Colonic mucosa (tissue), 4 donors: ENCODE data around the gene GSDME. TPM values are rescaled to one million over a fixed set of nuclear protein-coding genes. Genes with fewer than 3 reads are reported as not detected.

Experiments used
- DNase-seq: peaks from one replicate; pipeline ENCODE4 v3.0.0-alpha.2; 2020
- H3K27ac ChIP-seq: fragments of 200-600 bp; one replicate; pipeline ENCODE4 v1.8.0; 2021
- H3K27me3 ChIP-seq: fragments of 200-600 bp; one replicate; pipeline ENCODE4 v1.8.0; 2021
- H3K36me3 ChIP-seq: fragments of 200-600 bp; one replicate; pipeline ENCODE4 v1.8.0; 2021
- H3K4me1 ChIP-seq: fragments of 200-600 bp; one replicate; pipeline ENCODE4 v1.8.0; 2021; ENCODE audit warnings: mild to moderate bottlenecking
- H3K4me3 ChIP-seq: fragments of 200-600 bp; one replicate; pipeline ENCODE4 v1.8.0; 2021
- H3K9ac ChIP-seq, 2 donors: one replicate each; pipeline ENCODE4 v1.7.0; 2013; ENCODE audit warnings: control low read depth in 2 of 2, low read depth in 2 of 2, low read length in 2 of 2
- H3K9me3 ChIP-seq: fragments of 200-600 bp; one replicate; pipeline ENCODE4 v1.8.0; 2021
- intact Hi-C: fragments of 100-400 bp; cut with DNase I; formaldehyde crosslinking; loops from one replicate; pipeline ENCODE4 v1.14.1; 2022
- total RNA-seq, 2 donors: library from RNA; stranded (reverse); fragmentation: NEBNext Ultra II Directional in 1 of 2; extraction: Animal tissue kit (Norgen Biotek cat#: 25700) in 1 of 2; gene quantifications; one replicate each; pipeline ENCODE4 v1.2.1, GENCODE V29; 2021
- TF ChIP-seq, protein P1 (sequence below): fragments of 200-600 bp; IDR thresholded peaks from one replicate; pipeline ENCODE4 v1.8.0; 2022; ENCODE audit warnings: antibody characterized with exemption, mild to moderate bottlenecking
- donor health status: healthy.
- donor health status: DM: no; HTN: no; CAD: no.
- donor health status: DM: no; HTN: no; CAD: no.

Gene GSDME
- total RNA-seq, 2 donors from 2014 or later, result 0.62 to 1.0 TPM

DNA sequence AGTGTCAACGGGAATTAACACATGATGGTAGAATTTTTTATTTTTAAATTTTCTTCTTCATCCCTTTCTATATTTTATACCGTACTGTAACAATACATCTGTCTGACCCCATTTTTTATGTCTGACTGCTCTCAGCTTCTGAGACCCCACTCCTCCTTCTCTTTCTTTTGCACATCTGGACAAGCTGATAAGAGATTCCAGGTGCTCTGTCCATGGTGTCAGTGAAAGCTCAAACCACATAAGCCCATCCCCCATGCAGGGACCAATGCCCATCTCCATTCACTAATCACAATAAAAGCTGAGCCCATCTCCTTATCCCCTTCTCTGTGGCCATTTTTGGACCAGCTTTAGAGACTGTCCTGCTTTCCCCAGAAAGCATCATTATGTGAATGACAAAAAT is 8.7 kb downstream of the GSDME start:
- DNase-seq, result no peak
- intact Hi-C loops, result no loop called here
- Histone ChIP-seq H3K36me3 (no peaks in the 10 kb centered on the region), H3K4me3 (no peak overlapping the region), H3K27ac (no peak overlapping the region), H3K9me3 (no peaks in the 10 kb centered on the region), H3K9ac (no peak overlapping the region), H3K4me1 (no peaks in the 10 kb centered on the region), H3K27me3 (no peaks in the 10 kb centered on the region)
- TF ChIP-seq, protein P1, sequence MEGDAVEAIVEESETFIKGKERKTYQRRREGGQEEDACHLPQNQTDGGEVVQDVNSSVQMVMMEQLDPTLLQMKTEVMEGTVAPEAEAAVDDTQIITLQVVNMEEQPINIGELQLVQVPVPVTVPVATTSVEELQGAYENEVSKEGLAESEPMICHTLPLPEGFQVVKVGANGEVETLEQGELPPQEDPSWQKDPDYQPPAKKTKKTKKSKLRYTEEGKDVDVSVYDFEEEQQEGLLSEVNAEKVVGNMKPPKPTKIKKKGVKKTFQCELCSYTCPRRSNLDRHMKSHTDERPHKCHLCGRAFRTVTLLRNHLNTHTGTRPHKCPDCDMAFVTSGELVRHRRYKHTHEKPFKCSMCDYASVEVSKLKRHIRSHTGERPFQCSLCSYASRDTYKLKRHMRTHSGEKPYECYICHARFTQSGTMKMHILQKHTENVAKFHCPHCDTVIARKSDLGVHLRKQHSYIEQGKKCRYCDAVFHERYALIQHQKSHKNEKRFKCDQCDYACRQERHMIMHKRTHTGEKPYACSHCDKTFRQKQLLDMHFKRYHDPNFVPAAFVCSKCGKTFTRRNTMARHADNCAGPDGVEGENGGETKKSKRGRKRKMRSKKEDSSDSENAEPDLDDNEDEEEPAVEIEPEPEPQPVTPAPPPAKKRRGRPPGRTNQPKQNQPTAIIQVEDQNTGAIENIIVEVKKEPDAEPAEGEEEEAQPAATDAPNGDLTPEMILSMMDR, result no peak

DNA sequence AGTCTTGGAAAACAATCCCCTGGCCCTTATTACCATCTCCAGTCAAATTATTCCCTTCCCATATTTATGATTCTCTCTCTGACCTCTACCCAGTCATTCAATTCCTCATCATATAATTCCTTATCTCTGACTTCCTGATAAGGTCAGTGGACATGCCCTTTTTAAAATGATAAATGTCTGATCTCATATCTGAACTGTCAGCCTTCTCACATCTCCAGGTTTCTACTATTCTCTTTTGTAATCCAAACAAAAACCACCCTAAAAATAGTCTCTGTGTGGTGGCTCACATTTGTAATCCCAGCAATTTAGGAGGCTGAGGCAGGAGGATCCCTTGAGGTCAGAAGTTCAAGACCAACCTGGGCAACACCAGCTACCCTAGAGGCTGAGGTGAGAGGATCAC is 11.9 kb downstream of the GSDME start:
- no peaks in the 10 kb centered on the region for H3K27me3 ChIP-seq
- TF ChIP-seq, protein P1, result no peak
- no peaks in the 10 kb centered on the region for H3K4me1 ChIP-seq
- intact Hi-C loops, result no loop called here
- H3K9ac ChIP-seq, result no peak overlapping the region
- H3K27ac ChIP-seq, result no peak overlapping the region
- H3K9me3 ChIP-seq, result no peaks in the 10 kb centered on the region
- no peak overlapping the region for H3K4me3 ChIP-seq
- H3K36me3 ChIP-seq, result no peaks in the 10 kb centered on the region
- no peak for DNase-seq

DNA sequence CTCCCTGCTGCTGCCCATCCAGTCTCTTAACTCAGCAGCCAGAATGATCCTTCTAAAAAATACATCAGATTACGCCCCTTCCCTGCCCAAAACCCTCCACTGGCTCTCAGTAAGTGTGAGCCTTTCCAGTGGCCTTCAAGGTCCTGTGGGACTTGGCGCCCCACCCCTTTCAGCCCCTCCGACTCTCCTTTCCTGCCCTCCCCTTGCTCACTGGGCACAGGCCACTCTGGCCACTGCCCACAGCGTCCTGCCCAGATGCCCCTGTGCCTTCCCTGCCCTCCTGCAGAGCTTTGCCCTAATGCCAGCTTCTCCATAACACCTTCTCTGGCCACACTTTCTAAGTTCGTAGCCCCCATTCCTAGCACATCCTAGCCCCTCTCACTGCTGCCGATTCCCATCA is 13.8 kb downstream of the GSDME start:
- H3K4me3 ChIP-seq, result no peak overlapping the region
- no peaks in the 10 kb centered on the region for H3K36me3 ChIP-seq
- no peaks in the 10 kb centered on the region for H3K27me3 ChIP-seq
- no peak overlapping the region for H3K27ac ChIP-seq
- no peak for DNase-seq
- H3K9me3 ChIP-seq, result no peaks in the 10 kb centered on the region
- no peaks in the 10 kb centered on the region for H3K4me1 ChIP-seq
- no peak overlapping the region for H3K9ac ChIP-seq
- TF ChIP-seq, protein P1, result no peak
- intact Hi-C loops, result no loop called here

DNA sequence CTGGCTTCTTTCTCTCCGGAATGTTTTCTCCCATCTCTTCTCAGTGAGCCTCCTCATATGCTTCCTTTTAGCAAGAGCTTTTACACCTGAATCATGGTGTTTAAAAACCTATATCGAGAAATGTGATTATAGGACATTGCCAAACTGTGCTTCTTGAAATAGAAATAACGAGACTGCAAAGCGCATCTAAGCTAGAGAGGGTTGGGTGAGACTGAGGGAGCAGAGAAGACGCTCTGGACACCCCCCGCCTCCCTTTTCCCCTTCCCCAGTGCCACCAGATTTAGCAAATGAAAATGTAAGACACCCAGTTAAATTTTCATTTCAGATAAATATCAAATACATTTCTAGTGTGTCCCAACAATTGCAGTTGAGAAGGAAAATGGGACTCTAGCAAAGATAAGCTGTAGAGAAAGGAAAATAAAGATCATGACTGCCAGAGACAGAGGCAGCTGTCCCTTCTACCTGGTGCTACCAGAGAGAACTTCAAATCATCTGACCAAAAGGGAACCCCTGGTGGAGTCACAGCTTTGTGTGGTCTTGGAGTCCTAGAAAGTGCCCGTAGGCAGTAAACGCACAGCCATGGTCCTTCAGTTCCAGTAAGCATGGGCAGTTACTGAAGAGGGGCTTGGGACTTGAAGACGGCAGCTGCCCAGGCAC is 14.6 kb downstream of the GSDME start:
- no peaks in the 10 kb centered on the region for H3K36me3 ChIP-seq
- no peak overlapping the region for H3K9ac ChIP-seq
- no peak for DNase-seq
- H3K27me3 ChIP-seq, result no peaks in the 10 kb centered on the region
- TF ChIP-seq, protein P1, result no peak
- H3K9me3 ChIP-seq, result no peaks in the 10 kb centered on the region
- intact Hi-C loops, result no loop called here
- no peak overlapping the region for H3K27ac ChIP-seq
- no peaks in the 10 kb centered on the region for H3K4me1 ChIP-seq
- no peak overlapping the region for H3K4me3 ChIP-seq

DNA sequence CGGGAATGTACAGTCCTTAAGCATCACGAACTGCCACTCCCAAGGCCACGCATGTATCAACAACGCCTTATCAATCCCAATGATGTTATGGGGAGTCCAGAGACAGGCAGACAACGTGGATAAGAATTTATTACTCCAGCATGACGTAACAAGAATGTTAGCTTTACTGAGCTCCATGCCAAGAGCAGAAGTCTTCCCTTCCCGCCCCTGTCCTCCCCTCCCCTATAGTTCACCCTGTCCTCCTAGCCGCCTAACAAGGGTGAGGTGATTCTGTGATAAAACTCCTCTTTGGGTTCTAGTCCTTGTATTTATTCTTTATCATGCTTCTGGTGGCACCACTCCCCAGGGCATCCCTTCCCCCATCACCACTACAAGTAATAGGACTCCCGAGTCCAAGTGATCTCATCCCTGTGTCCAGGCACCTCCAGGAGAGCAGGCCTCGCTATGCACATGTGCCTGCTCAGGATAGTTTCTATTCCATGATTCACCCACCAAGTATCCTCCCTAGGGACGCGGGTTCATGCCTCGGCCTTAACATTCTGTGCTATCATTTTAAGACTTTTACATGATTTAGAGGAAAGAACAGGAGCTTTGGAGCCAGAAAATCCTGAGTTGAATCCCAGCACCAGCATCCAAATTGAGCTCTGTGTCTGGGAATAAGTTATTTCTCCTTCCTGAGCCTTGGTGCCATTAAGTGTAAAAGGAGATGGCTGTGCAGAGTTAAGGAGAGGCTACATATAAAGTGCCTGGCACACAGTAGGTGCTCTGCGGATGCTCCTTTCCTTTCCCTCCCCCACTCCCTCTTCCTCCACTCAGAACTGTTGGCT is 15.4 kb downstream of the GSDME start:
- H3K9me3 ChIP-seq, result no peaks in the 10 kb centered on the region
- no peak overlapping the region for H3K4me3 ChIP-seq
- no peak overlapping the region for H3K9ac ChIP-seq
- H3K27me3 ChIP-seq, result no peaks in the 10 kb centered on the region
- no peak for DNase-seq
- TF ChIP-seq, protein P1, result no peak
- no peaks in the 10 kb centered on the region for H3K4me1 ChIP-seq
- no peak overlapping the region for H3K27ac ChIP-seq
- intact Hi-C loops, result no loop called here
- H3K36me3 ChIP-seq, result no peaks in the 10 kb centered on the region
